ENCODE measurements around the gene CCL18. TPM values are rescaled to one million over a fixed set of nuclear protein-coding genes. Genes with fewer than 3 reads are reported as not detected.
A peak's percentile ranks its signal among the peaks of the same experiment; 100 is the strongest.
"Not testable (repeated sequence)": the region's sequence is repeated elsewhere in the genome, so short reads cannot be mapped to it uniquely, and the experiment has no call there.

The CCL18 gene
- polyA plus RNA-seq, 2 of the 4 experiments (the other 2 are of a cell fraction) = not detected

- TF ChIP-seq EP300 (IDR thresholded peaks at IDR 0.05) = no peak
- TF ChIP-seq HOXB13 (CRISPR knock-in tag; IDR thresholded peaks at IDR 0.05; ENCODE audit: low read depth) = no peak
- TF ChIP-seq ZFP36 (IDR thresholded peaks at IDR 0.05; ENCODE audit: borderline replicate concordance, partially characterized antibody) = no peak
- TF ChIP-seq FOSB (CRISPR knock-in tag; IDR thresholded peaks at IDR 0.05) = no peak
- no peak overlapping the region for H3K4me3 ChIP-seq
- no peak for DNase-seq (ENCODE audit: low read depth in 1 of 2, low spot score in 1 of 2)
- no peak overlapping the region for H3K27ac ChIP-seq
- no peak for ATAC-seq
- FAIRE-seq = no peak
- H3K4me2 ChIP-seq = no peak overlapping the region
- no peaks in the 10 kb centered on the region for H3K9me3 ChIP-seq
- ChIA-PET CTCF (interaction anchor here (1.1 to 3.8 kb wide), 7 partner anchors 12 to 409 kb away, joined by 3 to 22 read pairs (median 6); partner anchors contain the start of gene CCL18), POLR2A (no interaction called here)
- WGBS (ENCODE audit: missing lambda C conversion rate) = 24% methylated on average over 1 of the region's 1 CpG
- H3K4me1 ChIP-seq = no peaks in the 10 kb centered on the region
Observed at GRCh38 chr17:36074365-36074764, 10.3 kb downstream of the CCL18 start.

GRCh38 chr17:36081681-36082471 is 17.8 kb downstream of the CCL18 start:
- H3K27ac ChIP-seq; H3K9me3 ChIP-seq; H3K4me2 ChIP-seq; ATAC-seq; H3K4me3 ChIP-seq; H3K4me1 ChIP-seq; POLR2A ChIA-PET; DNase-seq (ENCODE audit: low read depth in 1 of 2, low spot score in 1 of 2); FAIRE-seq: not testable (repeated sequence)
- WGBS (ENCODE audit: missing lambda C conversion rate) = 13% methylated on average over 5 of the region's 5 CpGs
- CTCF ChIA-PET = interaction anchor here (0.7 kb wide), 1 partner anchor 10 kb away, joined by 3 read pairs; no protein-coding TSS in a partner anchor

GRCh38 chr17:36082482-36083120 is 18.5 kb downstream of the CCL18 start:
- H3K27ac ChIP-seq; FAIRE-seq; DNase-seq (ENCODE audit: low read depth in 1 of 2, low spot score in 1 of 2); H3K9me3 ChIP-seq; H3K4me3 ChIP-seq; H3K4me2 ChIP-seq; H3K4me1 ChIP-seq; POLR2A ChIA-PET; ATAC-seq: not testable (repeated sequence)
- CTCF ChIA-PET = interaction anchor here (0.7 kb wide), 1 partner anchor 9 kb away, joined by 3 read pairs; no protein-coding TSS in a partner anchor
- WGBS (ENCODE audit: missing lambda C conversion rate) = 32% methylated on average over 8 of the region's 8 CpGs

GRCh38 chr17:36083691-36084090 is 19.6 kb downstream of the CCL18 start:
- POLR2A ChIA-PET; DNase-seq (ENCODE audit: low read depth in 1 of 2, low spot score in 1 of 2); CTCF ChIA-PET; H3K4me1 ChIP-seq; H3K27ac ChIP-seq; H3K4me2 ChIP-seq; ATAC-seq; H3K4me3 ChIP-seq; H3K9me3 ChIP-seq; FAIRE-seq: not testable (repeated sequence)
- 25% methylated on average over 2 of the region's 2 CpGs for WGBS (ENCODE audit: missing lambda C conversion rate)

- 0% methylated on average over 1 of the region's 1 CpG for WGBS (ENCODE audit: missing lambda C conversion rate)
- DNase-seq (ENCODE audit: low read depth in 1 of 2, low spot score in 1 of 2) (no peak), ATAC-seq (0 out of 6 replicates have a peak, but pooled peaks of 1 of the 2 experiments have one; percentile 39), FAIRE-seq (no peak)
- ChIA-PET CTCF (interaction anchor here (1.4 to 1.5 kb wide), 2 partner anchors 12 to 13 kb away, joined by 3 to 4 read pairs; no protein-coding TSS in a partner anchor), POLR2A (interaction anchor here (0.7 kb wide), 1 partner anchor 19 kb away, joined by 5 read pairs; no protein-coding TSS in a partner anchor)
- TF ChIP-seq EP300 (IDR thresholded peaks at IDR 0.05) = no peak
- no peak for TF ChIP-seq CHD4 (IDR thresholded peaks at IDR 0.05; ENCODE audit: borderline replicate concordance)
- TF ChIP-seq RARB (CRISPR knock-in tag; IDR thresholded peaks at IDR 0.05) = no peak
- no peak for TF ChIP-seq ZSCAN20 (CRISPR knock-in tag; IDR thresholded peaks at IDR 0.05)
- 0 out of 4 replicates have a peak, but pooled peaks of 1 of the 2 experiments have one; percentile 46 for TF ChIP-seq CEBPB (IDR thresholded peaks at IDR 0.05)
- TF ChIP-seq RAD21 (conservative IDR thresholded peaks at IDR 0.05 in 1 of 2, IDR thresholded peaks at IDR 0.05 in 1 of 2) = no peak
- H3K4me2 ChIP-seq = no peak overlapping the region
- no peaks in the 10 kb centered on the region for H3K9me3 ChIP-seq
- no peaks in the 10 kb centered on the region for H3K4me1 ChIP-seq
- no peak overlapping the region for H3K27ac ChIP-seq
- no peak overlapping the region for H3K4me3 ChIP-seq
Observed at GRCh38 chr17:36085765-36086164, 21.7 kb downstream of the CCL18 start.

GRCh38 chr17:36086791-36087190 is 22.7 kb downstream of the CCL18 start:
- FAIRE-seq (no peak), ATAC-seq (no peak), DNase-seq (ENCODE audit: low read depth in 1 of 2, low spot score in 1 of 2) (no peak)
- 49% methylated on average over 1 of the region's 1 CpG for WGBS (ENCODE audit: missing lambda C conversion rate)
- Histone ChIP-seq H3K27ac (no peak overlapping the region), H3K4me3 (no peak overlapping the region), H3K9me3 (no peaks in the 10 kb centered on the region), H3K4me2 (no peak overlapping the region), H3K4me1 (no peaks in the 10 kb centered on the region)
- ChIA-PET POLR2A (no interaction called here), CTCF (interaction anchor here (1.4 to 1.5 kb wide), 3 partner anchors 9 to 14 kb away, joined by 3 to 4 read pairs (median 3); no protein-coding TSS in a partner anchor)
- TF ChIP-seq HEYL (CRISPR knock-in tag; IDR thresholded peaks at IDR 0.05) = no peak
- no peak for TF ChIP-seq HES2 (IDR thresholded peaks at IDR 0.05)
- no peak for TF ChIP-seq HDAC2 (IDR thresholded peaks at IDR 0.05)
- TF ChIP-seq ELK1 (IDR thresholded peaks at IDR 0.05; ENCODE audit: low read depth, low read length) = no peak
- TF ChIP-seq ZC3H11A (IDR thresholded peaks at IDR 0.05) = no peak
- TF ChIP-seq CBX8 (IDR thresholded peaks at IDR 0.05) = no peak
- no peak for TF ChIP-seq CHD2 (IDR thresholded peaks at IDR 0.05; ENCODE audit: low read length, partially characterized antibody)
- no peak for TF ChIP-seq FOSB (CRISPR knock-in tag; IDR thresholded peaks at IDR 0.05)
- TF ChIP-seq CTCF (IDR thresholded peaks at IDR 0.05) = no peak
- no peak for TF ChIP-seq POLR2A (IDR thresholded peaks at IDR 0.05; ENCODE audit: low read length)
- TF ChIP-seq RNF2 (IDR thresholded peaks at IDR 0.05; ENCODE audit: borderline replicate concordance, low read depth) = no peak
